ES-I3 (cell line): ENCODE results near the gene ZNF230.

ENCODE experiments used
- H3K36me3 ChIP-seq: 2 replicates; pipeline ENCODE4 v1.6.1; 2013; ENCODE audit warnings: mild to moderate bottlenecking, low read length, control low read depth, moderate library complexity; ENCODE audit not compliant: insufficient read depth
- H3K4me1 ChIP-seq: 2 replicates; pipeline ENCODE4 v1.6.1; 2013; ENCODE audit warnings: mild to moderate bottlenecking, control low read depth, low read length; ENCODE audit not compliant: insufficient read depth
- H3K9ac ChIP-seq: 2 replicates; pipeline ENCODE4 v1.6.1; 2013; ENCODE audit warnings: low read depth, mild to moderate bottlenecking, low read length, moderate library complexity
- H3K9me3 ChIP-seq: 2 replicates; pipeline ENCODE4 v1.6.1; 2013; ENCODE audit warnings: mild to moderate bottlenecking, low read length, moderate library complexity; ENCODE audit not compliant: control insufficient read depth, insufficient read depth

ZNF230 gene

GRCh38 chr19:44002566-44003460 is at the start of gene ZNF230:
ZNF230 (plus strand) TSS chr19:44002957; CDS start chr19:44007079, 4,122 bp downstream.
- Histone ChIP-seq H3K9me3 (no peaks in the 10 kb centered on the region), H3K9ac (peak within 1 kb of the TSS; percentile 81), H3K4me1 (no peaks in the 10 kb centered on the region), H3K36me3 (no peaks in the 10 kb centered on the region; the same call in 1 of the 2 replicates)

- Histone ChIP-seq H3K9me3 (peaks cover 18% of the 10 kb centered on the region), H3K4me1 (no peaks in the 10 kb centered on the region), H3K9ac (no peak overlapping the region), H3K36me3 (no peaks in the 10 kb centered on the region; the same call in 1 of the 2 replicates)
Observed at GRCh38 chr19:43956827-43957226, 45.9 kb upstream of the ZNF230 start.

- Histone ChIP-seq H3K4me1 (no peaks in the 10 kb centered on the region), H3K36me3 (peaks cover 4% of the 10 kb centered on the region; the same call in 1 of the 2 replicates), H3K9me3 (peaks cover 23% of the 10 kb centered on the region), H3K9ac (no peak overlapping the region)
Observed at GRCh38 chr19:43957891-43958290, 44.9 kb upstream of the ZNF230 start.

- peaks cover 42% of the 10 kb centered on the region for H3K9me3 ChIP-seq
- H3K9ac ChIP-seq: no peak overlapping the region
- peaks cover 12% of the 10 kb centered on the region for H3K36me3 ChIP-seq
- H3K4me1 ChIP-seq: no peaks in the 10 kb centered on the region
Observed at GRCh38 chr19:43960411-43960810, 42.3 kb upstream of the ZNF230 start.

- Histone ChIP-seq H3K4me1 (no peaks in the 10 kb centered on the region), H3K9me3 (peaks cover 78% of the 10 kb centered on the region), H3K9ac (no peak overlapping the region), H3K36me3 (peaks cover 52% of the 10 kb centered on the region)
Observed at GRCh38 chr19:43966079-43966694, 36.6 kb upstream of the ZNF230 start.

- Histone ChIP-seq H3K4me1 (no peaks in the 10 kb centered on the region), H3K36me3 (no peaks in the 10 kb centered on the region), H3K9me3 (peaks cover 7% of the 10 kb centered on the region; the same call in 1 of the 2 replicates), H3K9ac (no peak overlapping the region)
Observed at GRCh38 chr19:43976732-43977131, 26.0 kb upstream of the ZNF230 start.

- H3K36me3 ChIP-seq: no peaks in the 10 kb centered on the region
- H3K4me1 ChIP-seq: no peaks in the 10 kb centered on the region
- no peaks in the 10 kb centered on the region for H3K9me3 ChIP-seq
- H3K9ac ChIP-seq: peak overlapping the region; percentile 85; the same call in 1 of the 2 replicates
Observed at GRCh38 chr19:43983544-43983911, 19.2 kb upstream of the ZNF230 start.

GRCh38 chr19:43983912-43984686 is 18.7 kb upstream of the ZNF230 start, which contains the start of gene ZNF155:
ZNF155 (plus strand) TSS chr19:43984188; CDS start chr19:43988544, 4,356 bp downstream.
- Histone ChIP-seq H3K36me3 (no peaks in the 10 kb centered on the region), H3K4me1 (no peaks in the 10 kb centered on the region), H3K9ac (peak within 1 kb of the TSS; percentile 85), H3K9me3 (no peaks in the 10 kb centered on the region)

- H3K9me3 ChIP-seq: no peaks in the 10 kb centered on the region
- peak overlapping the region; percentile 85 for H3K9ac ChIP-seq
- H3K36me3 ChIP-seq: no peaks in the 10 kb centered on the region
- no peaks in the 10 kb centered on the region for H3K4me1 ChIP-seq
Observed at GRCh38 chr19:43984687-43985000, 18.1 kb upstream of the ZNF230 start.

GRCh38 chr19:43997631-43998290 is 5.0 kb upstream of the ZNF230 start:
- Histone ChIP-seq H3K36me3 (peaks cover 7% of the 10 kb centered on the region; the same call in 1 of the 2 replicates), H3K9me3 (no peaks in the 10 kb centered on the region), H3K9ac (no peak overlapping the region), H3K4me1 (no peaks in the 10 kb centered on the region)

GRCh38 chr19:44002212-44002565 is 568 bp upstream of the ZNF230 start:
- Histone ChIP-seq H3K9me3 (no peaks in the 10 kb centered on the region), H3K9ac (peak overlapping the region; percentile 81), H3K4me1 (no peaks in the 10 kb centered on the region), H3K36me3 (no peaks in the 10 kb centered on the region; the same call in 1 of the 2 replicates)

GRCh38 chr19:44003461-44004009 is 778 bp downstream of the ZNF230 start:
- Histone ChIP-seq H3K4me1 (no peaks in the 10 kb centered on the region), H3K36me3 (no peaks in the 10 kb centered on the region; the same call in 1 of the 2 replicates), H3K9ac (peak overlapping the region; percentile 81), H3K9me3 (no peaks in the 10 kb centered on the region)

GRCh38 chr19:44005973-44006372 is 3.2 kb downstream of the ZNF230 start:
- peaks cover 7% of the 10 kb centered on the region for H3K9me3 ChIP-seq
- no peak overlapping the region for H3K9ac ChIP-seq
- H3K36me3 ChIP-seq: peaks cover 16% of the 10 kb centered on the region
- H3K4me1 ChIP-seq: no peaks in the 10 kb centered on the region

GRCh38 chr19:44007473-44007872 is 4.7 kb downstream of the ZNF230 start:
- Histone ChIP-seq H3K36me3 (peaks cover 18% of the 10 kb centered on the region), H3K9me3 (peaks cover 11% of the 10 kb centered on the region), H3K9ac (no peak overlapping the region), H3K4me1 (no peaks in the 10 kb centered on the region)
